IMR-90 (cell line): Measurements from ENCODE around the gene RNF223. TPM values are rescaled to one million over a fixed set of nuclear protein-coding genes. Genes with fewer than 3 reads are reported as not detected.

Experiments
- ATAC-seq: fragments of 200-7000 bp; cut with Tn5 transposase; 2 replicates; pipeline ENCODE4 v1.9.1; 2020; ENCODE audit warnings: low read depth, mild to moderate bottlenecking, moderate library complexity
- BruUV-seq: library from RNA; stranded (reverse); fragments of 400-500 nt; replicated peaks from 2 replicates; lab custom pipeline; 2021; lab: Mats Ljungman, UMichigan
- CTCF ChIA-PET: fragments of 300-600 bp; formaldehyde crosslinking; extraction: SDS; loops from one replicate; lab custom pipeline; 2021; ENCODE audit warnings: antibody characterized with exemption; lab: Yijun Ruan, JAX
- POLR2A ChIA-PET: fragments of 300-600 bp; sonication (Branson Sonifier 250); formaldehyde crosslinking; loops from one replicate; lab custom pipeline; 2022; ENCODE audit warnings: antibody characterized with exemption; ENCODE audit not compliant: unreplicated experiment; lab: Charles Lee
- DNase-seq: peaks from one replicate; pipeline ENCODE4 v3.0.0; 2013
- H2AFZ ChIP-seq: replicated peaks from 2 replicates; pipeline ENCODE3; 2013; ENCODE audit warnings: low read length, mild to moderate bottlenecking; ENCODE audit not compliant: poor library complexity
- H2AK5ac ChIP-seq: 2 replicates; pipeline ENCODE4 v1.6.1; 2013; ENCODE audit warnings: low read depth, low read length, inconsistent platforms
- H2AK9ac ChIP-seq: replicated peaks from 2 replicates; pipeline ENCODE3; 2013; ENCODE audit warnings: mild to moderate bottlenecking, low read depth, low read length, moderate library complexity; ENCODE audit not compliant: poor library complexity
- H2BK120ac ChIP-seq: 2 replicates; pipeline ENCODE4 v1.6.1; 2013; ENCODE audit warnings: low read depth, low read length, inconsistent platforms
- H2BK15ac ChIP-seq: 3 replicates; pipeline ENCODE4 v1.6.1; 2013; ENCODE audit warnings: low read depth, low read length, inconsistent platforms
- H2BK20ac ChIP-seq: 2 replicates; pipeline ENCODE4 v1.6.1; 2013; ENCODE audit warnings: low read depth, mild to moderate bottlenecking, inconsistent platforms, low read length, moderate library complexity
- H2BK5ac ChIP-seq: 2 replicates; pipeline ENCODE4 v1.6.1; 2013; ENCODE audit warnings: mild to moderate bottlenecking, low read depth, low read length, inconsistent platforms; ENCODE audit not compliant: poor library complexity, severe bottlenecking
- H3K14ac ChIP-seq: replicated peaks from 2 replicates; pipeline ENCODE4 v1.6.1; 2013; ENCODE audit warnings: low read depth, low read length, inconsistent platforms
- H3K18ac ChIP-seq: 2 replicates; pipeline ENCODE4 v1.6.1; 2013; ENCODE audit warnings: low read depth, low read length, control low read depth
- H3K23ac ChIP-seq: 2 replicates; pipeline ENCODE4 v1.6.1; 2013; ENCODE audit warnings: low read depth, low read length, inconsistent platforms
- H3K27ac ChIP-seq: 2 replicates; pipeline ENCODE4 v1.5.1; 2013; ENCODE audit warnings: mild to moderate bottlenecking, control low read depth, low read length; ENCODE audit not compliant: insufficient read depth
- H3K27me3 ChIP-seq: 2 replicates; pipeline ENCODE4 v1.6.1; 2013; ENCODE audit warnings: low read length; ENCODE audit not compliant: control insufficient read depth, insufficient read depth
- H3K36me3 ChIP-seq: 2 replicates; pipeline ENCODE4 v1.6.1; 2013; ENCODE audit warnings: low read length, mixed read lengths; ENCODE audit not compliant: control insufficient read depth, insufficient read depth
- H3K4ac ChIP-seq: 2 replicates; pipeline ENCODE4 v1.6.1; 2013; ENCODE audit warnings: low read depth, low read length, inconsistent platforms
- H3K4me1 ChIP-seq: 2 replicates; pipeline ENCODE4 v1.6.1; 2013; ENCODE audit warnings: low read length, mixed read lengths; ENCODE audit not compliant: control insufficient read depth, insufficient read depth
- H3K4me2 ChIP-seq: 2 replicates; pipeline ENCODE4 v1.6.1; 2013; ENCODE audit warnings: low read depth, mild to moderate bottlenecking, control low read depth, low read length, moderate library complexity
- H3K4me3 ChIP-seq: 2 replicates; pipeline ENCODE4 v1.5.1; 2013; ENCODE audit warnings: low read depth, mild to moderate bottlenecking, control low read depth, low read length, moderate library complexity; ENCODE audit not compliant: insufficient read depth
- H3K56ac ChIP-seq: 2 replicates; pipeline ENCODE4 v1.6.1; 2013; ENCODE audit warnings: low read length, inconsistent platforms; ENCODE audit not compliant: insufficient read depth; ENCODE audit errors: extremely low read depth
- H3K79me1 ChIP-seq, 2 experiments: 2 replicates each; pipeline ENCODE4 v1.6.1; 2013; ENCODE audit warnings: low read length in 2 of 2, inconsistent platforms in 1 of 2, low read depth in 1 of 2
- H3K9ac ChIP-seq: 2 replicates; pipeline ENCODE4 v1.6.1; 2013; ENCODE audit warnings: low read depth, low read length, control low read depth
- H3K9me1 ChIP-seq: 2 replicates; pipeline ENCODE4 v1.6.1; 2013; ENCODE audit warnings: low read length, inconsistent platforms; ENCODE audit not compliant: insufficient read depth
- H3K9me3 ChIP-seq: 2 replicates; pipeline ENCODE4 v1.6.1; 2013; ENCODE audit warnings: low read length; ENCODE audit not compliant: control insufficient read depth, insufficient read depth
- H4K20me1 ChIP-seq: 2 replicates; pipeline ENCODE4 v1.6.1; 2013; ENCODE audit warnings: low read length, inconsistent platforms; ENCODE audit not compliant: insufficient read depth
- H4K5ac ChIP-seq: 2 replicates; pipeline ENCODE4 v1.6.1; 2013; ENCODE audit warnings: mild to moderate bottlenecking, low read depth, low read length, control low read depth
- H4K8ac ChIP-seq, 2 experiments: 2 replicates each; pipeline ENCODE4 v1.6.1; 2013; ENCODE audit warnings: low read depth in 2 of 2, low read length in 2 of 2, control low read depth in 1 of 2, inconsistent platforms in 1 of 2
- H4K91ac ChIP-seq: 2 replicates; pipeline ENCODE4 v1.6.1; 2013; ENCODE audit warnings: low read depth, low read length, inconsistent platforms; ENCODE audit not compliant: insufficient read depth
- BHLHE40 ChIP-seq: fragments of 150-350 bp; IDR thresholded peaks from 2 replicates; pipeline ENCODE4 v1.6.1; 2016; ENCODE audit warnings: mild to moderate bottlenecking, low read depth, low read length
- CEBPB ChIP-seq: IDR thresholded peaks from 2 replicates; pipeline ENCODE4 v1.6.1; 2012; ENCODE audit warnings: low read depth, low read length, improper control_type of control experiment
- CHD1 ChIP-seq: IDR thresholded peaks from 2 replicates; pipeline ENCODE4 v1.6.1; 2012; ENCODE audit warnings: low read depth, low read length, improper control_type of control experiment
- CTCF ChIP-seq: conservative IDR thresholded peaks from 2 replicates; pipeline ENCODE4 v1.5.1; 2012; ENCODE audit warnings: mild to moderate bottlenecking, low read depth, low read length, improper control_type of control experiment
- ELK1 ChIP-seq: fragments of 150-350 bp; IDR thresholded peaks from 2 replicates; pipeline ENCODE4 v1.6.1; 2016; ENCODE audit warnings: low read depth, mild to moderate bottlenecking, low read length, moderate library complexity, borderline replicate concordance
- MAFK ChIP-seq: IDR thresholded peaks from 2 replicates; pipeline ENCODE4 v1.6.1; 2012; ENCODE audit warnings: low read depth, low read length, improper control_type of control experiment
- MAZ ChIP-seq: IDR thresholded peaks from 2 replicates; pipeline ENCODE4 v1.6.1; 2012; ENCODE audit warnings: low read depth, mild to moderate bottlenecking, low read length, improper control_type of control experiment, moderate library complexity, borderline replicate concordance
- MXI1 ChIP-seq: IDR thresholded peaks from 2 replicates; pipeline ENCODE4 v1.6.1; 2012; ENCODE audit warnings: low read depth, mild to moderate bottlenecking, low read length, moderate library complexity, borderline replicate concordance
- NFE2L2 ChIP-seq: fragments of 150-350 bp; IDR thresholded peaks from 2 replicates; pipeline ENCODE4 v1.6.1; 2016; ENCODE audit warnings: low read depth, mild to moderate bottlenecking, low read length
- RAD21 ChIP-seq: IDR thresholded peaks from 2 replicates; pipeline ENCODE4 v1.6.1; 2012; ENCODE audit warnings: low read length, improper control_type of control experiment
- RCOR1 ChIP-seq: IDR thresholded peaks from 2 replicates; pipeline ENCODE4 v1.6.1; 2012; ENCODE audit warnings: mild to moderate bottlenecking, low read length, improper control_type of control experiment; ENCODE audit not compliant: insufficient replicate concordance
- SMC3 ChIP-seq: fragments of 150-350 bp; IDR thresholded peaks from 2 replicates; pipeline ENCODE4 v1.6.1; 2016; ENCODE audit warnings: low read depth, mild to moderate bottlenecking, antibody characterized with exemption, low read length, moderate library complexity
- USF2 ChIP-seq: fragments of 150-350 bp; IDR thresholded peaks from 2 replicates; pipeline ENCODE4 v1.6.1; 2017; ENCODE audit warnings: mild to moderate bottlenecking, antibody characterized with exemption, low read length, low read depth
- WGBS, 2 experiments: methylation state at CpG; one replicate each; pipeline versions ENCODE4 v1.1.5 to v1.1.7; 2013; ENCODE audit warnings: missing lambda C conversion rate in 2 of 2; ENCODE audit not compliant: insufficient read length in 1 of 2; ENCODE audit errors: extremely low coverage in 2 of 2; 5-methylcytosine and 5-hydroxymethylcytosine counted together
- dilution Hi-C: fragments of 300-500 bp; cut with HindIII; formaldehyde crosslinking; loops from one replicate; pipeline ENCODE4 v1.14.3; 2018; ENCODE audit warnings: low sequenced_read_pairs; ENCODE audit not compliant: unreplicated experiment
- in situ Hi-C: fragments of 300-500 bp; cut with MboI; formaldehyde crosslinking; loops from 3 replicates; pipeline ENCODE4 v1.14.3; 2019; ENCODE audit warnings: low sequenced_read_pairs, inconsistent platforms, mixed read lengths
- intact Hi-C: fragments of 100-400 bp; cut with micrococcal nuclease; formaldehyde crosslinking; loops from 2 replicates; pipeline ENCODE4 v1.10.0; 2022
- polyA plus RNA-seq, 3 experiments: library from polyadenylated mRNA; depleted of rRNA; stranded (reverse); fragments of >200 nt; gene quantifications; 2 replicates each; pipeline ENCODE4 v1.2.3, GENCODE V29; 2012; ENCODE audit warnings: low replicate concordance in 1 of 3
- total RNA-seq: library from RNA; depleted of rRNA; stranded (reverse); fragments of >200 nt; gene quantifications from 2 replicates; pipeline ENCODE4 v1.2.3, GENCODE V29; 2012

The RNF223 gene
- total and polyA plus RNA-seq, 2 of the 4 experiments (the other 2 are of a cell fraction): not detected

- CTCF ChIA-PET: no interaction called here
- Histone ChIP-seq H3K4me1 (no peaks in the 10 kb centered on the region), H2AK5ac (no peak overlapping the region), H3K79me1 (peaks cover 7 to 38% of the 10 kb centered on the region in 2 experiments; a peak in 3 of 4 replicates), H3K56ac (no peak overlapping the region), H4K91ac (no peak overlapping the region), H2BK15ac (no peak overlapping the region), H3K27ac (no peak overlapping the region), H3K4ac (no peak overlapping the region), H2BK5ac (no peak overlapping the region), H2AK9ac (no peak overlapping the region), H3K4me2 (no peak overlapping the region), H3K23ac (no peak overlapping the region), H3K27me3 (no peaks in the 10 kb centered on the region), H2AFZ (no peak overlapping the region), H3K9ac (no peak overlapping the region), H3K36me3 (peaks cover 5% of the 10 kb centered on the region), H4K20me1 (peaks cover 3% of the 10 kb centered on the region), H2BK120ac (no peak overlapping the region), H3K4me3 (no peak overlapping the region), H3K9me3 (no peaks in the 10 kb centered on the region; the same call in 1 of the 2 replicates), H2BK20ac (no peak overlapping the region), H4K8ac (no peak overlapping the region), H4K5ac (no peak overlapping the region), H3K14ac (no peak overlapping the region), H3K9me1 (0 out of 2 replicates have a peak, but pooled peaks cover under 1% of the 10 kb centered on the region), H3K18ac (no peak overlapping the region)
- intact Hi-C loops: no loop called here
- BruUV-seq: no TSS peak
- dilution Hi-C loops: no loop called here
- ATAC-seq (no peak), DNase-seq (no peak)
- in situ Hi-C loops: no loop called here
- no peak for TF ChIP-seq RCOR1
- TF ChIP-seq RAD21: no peak
- no peak for TF ChIP-seq MXI1
- TF ChIP-seq ELK1: no peak
- TF ChIP-seq BHLHE40: no peak
- no peak for TF ChIP-seq SMC3
- TF ChIP-seq MAZ: no peak
- TF ChIP-seq MAFK: no peak
- no peak for TF ChIP-seq CEBPB
- TF ChIP-seq USF2: no peak
- no peak for TF ChIP-seq CTCF
- TF ChIP-seq CHD1: no peak
- TF ChIP-seq NFE2L2: no peak
- WGBS, 2 experiments: 98% methylated on average over 11 of the region's 31 CpGs; no CpG with 5 or more reads in 1 of the 2 experiments
- POLR2A ChIA-PET: no interaction called here
Measured at GRCh38 chr1:1106510-1107221, 32.6 kb upstream of the RNF223 start.
